K562 (cell line): ENCODE results near the gene IGDCC3. TPM values are rescaled to one million over a fixed set of nuclear protein-coding genes. Genes with fewer than 3 reads are reported as not detected.

Experiments used
- ATAC-seq: fragments of 200-7000 bp; cut with Tn5 transposase; 3 replicates; pipeline ENCODE4 v1.9.1; 2020; ENCODE audit warnings: moderate library complexity
- BruUV-seq: library from RNA; stranded (reverse); fragments of 400-500 nt; replicated peaks from 2 replicates; lab custom pipeline; 2021; lab: Mats Ljungman, UMichigan
- CTCF ChIA-PET: fragments of 300-600 bp; formaldehyde crosslinking; extraction: SDS; loops from one replicate; lab custom pipeline; 2021; ENCODE audit warnings: low intra/inter-chr PET ratio; lab: Yijun Ruan, JAX
- POLR2A ChIA-PET: fragments of 300-600, 350-650 bp; sonication (Branson Sonifier 250); formaldehyde crosslinking; extraction: SDS; loops from one replicate; lab custom pipeline; 2021; ENCODE audit warnings: antibody characterized with exemption, inconsistent platforms; lab: Yijun Ruan, JAX
- DNase-seq, 4 experiments: peaks; one replicate each; pipeline versions ENCODE4 v3.0.0 to v3.0.0-alpha.2; 2011 to 2018; ENCODE audit warnings: low spot score in 3 of 4, mixed read lengths in 3 of 4; ENCODE audit errors: extremely low read depth in 1 of 4
- FAIRE-seq: peaks from 2 replicates; lab custom pipeline; 2011; peaks lifted over from hg19 to GRCh38; lab: Jason Lieb, UNC
- H2AFZ ChIP-seq: 2 replicates; pipeline ENCODE4 v1.6.0; 2011; ENCODE audit warnings: low read depth, low read length, control low read depth, inconsistent platforms
- H3K27ac ChIP-seq: fragments of 200-600 bp; 3 replicates; pipeline ENCODE4 v1.8.0; 2011; ENCODE audit warnings: low read depth, mild to moderate bottlenecking, control low read depth, inconsistent platforms, low read length, moderate library complexity, mixed read lengths; ENCODE audit errors: extremely low read depth
- H3K27me3 ChIP-seq, 2 experiments: fragments of 300-600 bp in 1 of 2; 2 replicates in 1 of 2; 3 replicates in 1 of 2; pipeline versions ENCODE4 v1.6.0 to v1.8.0; 2011; ENCODE audit warnings: inconsistent platforms in 2 of 2, low read length in 2 of 2, mild to moderate bottlenecking in 1 of 2, mixed read lengths in 1 of 2, moderate library complexity in 1 of 2; ENCODE audit not compliant: control insufficient read depth in 2 of 2, insufficient read depth in 2 of 2
- H3K36me3 ChIP-seq: fragments of 300-600 bp; 3 replicates; pipeline ENCODE4 v1.8.0; 2011; ENCODE audit warnings: mild to moderate bottlenecking, low read length, inconsistent platforms; ENCODE audit not compliant: control insufficient read depth, insufficient read depth
- H3K4me1 ChIP-seq, 2 experiments: fragments of 200-600 bp in 1 of 2; replicated peaks in 1 of 2; 2 replicates in 1 of 2; 3 replicates in 1 of 2; pipeline versions ENCODE4 v1.5.1 to v1.8.0; 2011; ENCODE audit warnings: inconsistent platforms in 2 of 2, low read length in 2 of 2, mild to moderate bottlenecking in 1 of 2, mixed read lengths in 1 of 2, moderate library complexity in 1 of 2; ENCODE audit not compliant: control insufficient read depth in 2 of 2, insufficient read depth in 2 of 2
- H3K4me2 ChIP-seq: 2 replicates; pipeline ENCODE4 v1.6.1; 2011; ENCODE audit warnings: low read length, control low read depth, inconsistent platforms, mixed read lengths; ENCODE audit not compliant: insufficient read depth
- H3K4me3 ChIP-seq: fragments of 200-600 bp; sonication (generic), shearing (Covaris generic); 2 replicates; pipeline ENCODE4 v1.5.1; 2016; ENCODE audit warnings: control low read depth, inconsistent platforms
- H3K79me2 ChIP-seq: fragments of 200-600 bp; 3 replicates; pipeline ENCODE4 v1.8.0; 2011; ENCODE audit warnings: low read length, inconsistent platforms; ENCODE audit not compliant: control insufficient read depth, insufficient read depth
- H3K9ac ChIP-seq, 2 experiments: 2 replicates each; pipeline versions ENCODE4 v1.6.0 to v1.6.1; 2011; ENCODE audit warnings: low read depth in 2 of 2, low read length in 2 of 2, control low read depth in 1 of 2, inconsistent platforms in 1 of 2, mild to moderate bottlenecking in 1 of 2, mixed read lengths in 1 of 2; ENCODE audit not compliant: insufficient read depth in 1 of 2
- H3K9me1 ChIP-seq: one replicate; pipeline ENCODE4 v1.6.0; 2011; ENCODE audit warnings: inconsistent platforms, mild to moderate bottlenecking, low read length, moderate library complexity; ENCODE audit not compliant: control insufficient read depth, insufficient read depth
- H3K9me3 ChIP-seq: replicated peaks from 2 replicates; pipeline ENCODE4 v1.5.1; 2011; ENCODE audit warnings: low read depth, low read length, inconsistent platforms; ENCODE audit not compliant: control insufficient read depth, insufficient read depth
- H4K20me1 ChIP-seq: replicated peaks from 2 replicates; pipeline ENCODE4 v1.6.1; 2011; ENCODE audit warnings: low read length, inconsistent platforms, mixed read lengths; ENCODE audit not compliant: control insufficient read depth, insufficient read depth
- HNRNPLL ChIP-seq: fragments of 200-400 bp; formaldehyde crosslinking; IDR thresholded peaks from 2 replicates; pipeline ENCODE4 v1.6.1; 2017; ENCODE audit warnings: low read length, low read depth, mild to moderate bottlenecking; ENCODE audit not compliant: poor library complexity, severe bottlenecking
- JUNB ChIP-seq: fragments of 450-650 bp; formaldehyde crosslinking; conservative IDR thresholded peaks from 2 replicates; pipeline ENCODE4 v1.4.0; 2020; ENCODE audit warnings: mild to moderate bottlenecking
- WGBS: fragments of 100-300 bp; shearing (Covaris generic); methylation state at CpG from one replicate; pipeline ENCODE4 v1.1.6; 2016; ENCODE audit warnings: low coverage, mixed read lengths; ENCODE audit not compliant: insufficient coverage; ENCODE audit errors: missing lambda C conversion rate; 5-methylcytosine and 5-hydroxymethylcytosine counted together
- in situ Hi-C: fragments of 300-500 bp; cut with MboI; formaldehyde crosslinking; loops from 4 replicates; pipeline ENCODE4 v1.15.0; 2018; ENCODE audit warnings: inconsistent platforms, mixed read lengths
- intact Hi-C: fragments of 100-400 bp; cut with micrococcal nuclease; formaldehyde crosslinking; loops from 2 replicates; pipeline ENCODE4 v1.14.2; 2022
- polyA plus RNA-seq, 8 experiments: library from polyadenylated mRNA; depleted of rRNA in 4 of 8; stranded (reverse) in 5 of 8; unstranded in 3 of 8; fragments of >200 nt; fragmentation: Nextera tagmentation in 2 of 8; fragmentation: Illumina TruSeq in 1 of 8; extraction: Ambion mirVana in 2 of 8; extraction: Trizol in 1 of 8; gene quantifications; 2 replicates each; pipeline versions ENCODE4 v1.2.1 to v1.2.3, GENCODE V29; 2011 to 2014; ENCODE audit warnings: inconsistent platforms in 1 of 8, missing spikeins in 1 of 8
- total RNA-seq, 7 experiments: library from RNA; depleted of rRNA in 6 of 7; stranded (reverse); fragments of >200 nt in 6 of 7; fragmentation: Illumina TruSeq in 2 of 7; extraction: Trizol in 2 of 7; gene quantifications; 2 replicates each; pipeline versions ENCODE4 v1.2.1 to v1.2.3, GENCODE V29; 2011 to 2021; ENCODE audit warnings: low replicate concordance in 1 of 7
- TF ChIP-seq, protein P1 (sequence below): sonication (generic); formaldehyde crosslinking; IDR thresholded peaks from 2 replicates; pipeline ENCODE4 v1.8.1; 2023; ENCODE audit warnings: mild to moderate bottlenecking, missing genetic modification reagents
- TF ChIP-seq, protein P2 (sequence below), 2 experiments: IDR thresholded peaks; 2 replicates each; pipeline ENCODE4 v1.6.1; 2012; ENCODE audit warnings: improper control_type of control experiment in 2 of 2, low read depth in 2 of 2, low read length in 2 of 2, borderline replicate concordance in 1 of 2

The IGDCC3 gene
- total and polyA plus RNA-seq, 9 of the 15 experiments (the other 6 are each of a cell fraction or from before 2014, with no cell fraction given), result not detected

DNA sequence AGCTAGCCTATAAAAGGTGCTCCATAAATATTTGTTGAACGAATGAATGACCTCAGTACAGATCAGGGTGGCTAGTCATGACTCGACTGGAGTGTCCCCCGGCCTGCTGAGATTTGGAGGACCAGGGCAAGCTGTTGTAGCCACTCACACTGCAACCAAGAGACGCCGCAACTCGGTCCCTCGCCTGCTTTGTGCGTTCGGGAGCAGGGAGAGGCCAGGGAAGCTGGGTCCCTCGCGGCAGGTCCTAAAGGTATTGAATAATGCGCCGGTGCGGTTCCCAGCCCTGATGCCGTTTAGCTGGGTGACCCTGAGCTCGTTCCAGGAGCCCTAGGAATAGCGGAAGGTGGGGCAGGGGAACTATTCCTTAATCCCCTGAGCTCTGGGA lies 43.2 kb upstream of the IGDCC3 start:
- in situ Hi-C loops, result no loop called here
- ChIA-PET POLR2A (interaction anchor here (0.6 to 2.1 kb wide), 8 partner anchors 11 to 1089 kb away, joined by 3 to 6 read pairs (median 4); no protein-coding TSS in a partner anchor), CTCF (no interaction called here)
- H3K79me2 ChIP-seq, result no peaks in the 10 kb centered on the region
- TF ChIP-seq JUNB, result no peak
- TF ChIP-seq, protein P1, sequence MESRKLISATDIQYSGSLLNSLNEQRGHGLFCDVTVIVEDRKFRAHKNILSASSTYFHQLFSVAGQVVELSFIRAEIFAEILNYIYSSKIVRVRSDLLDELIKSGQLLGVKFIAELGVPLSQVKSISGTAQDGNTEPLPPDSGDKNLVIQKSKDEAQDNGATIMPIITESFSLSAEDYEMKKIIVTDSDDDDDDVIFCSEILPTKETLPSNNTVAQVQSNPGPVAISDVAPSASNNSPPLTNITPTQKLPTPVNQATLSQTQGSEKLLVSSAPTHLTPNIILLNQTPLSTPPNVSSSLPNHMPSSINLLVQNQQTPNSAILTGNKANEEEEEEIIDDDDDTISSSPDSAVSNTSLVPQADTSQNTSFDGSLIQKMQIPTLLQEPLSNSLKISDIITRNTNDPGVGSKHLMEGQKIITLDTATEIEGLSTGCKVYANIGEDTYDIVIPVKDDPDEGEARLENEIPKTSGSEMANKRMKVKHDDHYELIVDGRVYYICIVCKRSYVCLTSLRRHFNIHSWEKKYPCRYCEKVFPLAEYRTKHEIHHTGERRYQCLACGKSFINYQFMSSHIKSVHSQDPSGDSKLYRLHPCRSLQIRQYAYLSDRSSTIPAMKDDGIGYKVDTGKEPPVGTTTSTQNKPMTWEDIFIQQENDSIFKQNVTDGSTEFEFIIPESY, result peak; percentile 28; the same call in 1 of the 2 replicates
- no peak for TF ChIP-seq HNRNPLL
- TF ChIP-seq, protein P2, sequence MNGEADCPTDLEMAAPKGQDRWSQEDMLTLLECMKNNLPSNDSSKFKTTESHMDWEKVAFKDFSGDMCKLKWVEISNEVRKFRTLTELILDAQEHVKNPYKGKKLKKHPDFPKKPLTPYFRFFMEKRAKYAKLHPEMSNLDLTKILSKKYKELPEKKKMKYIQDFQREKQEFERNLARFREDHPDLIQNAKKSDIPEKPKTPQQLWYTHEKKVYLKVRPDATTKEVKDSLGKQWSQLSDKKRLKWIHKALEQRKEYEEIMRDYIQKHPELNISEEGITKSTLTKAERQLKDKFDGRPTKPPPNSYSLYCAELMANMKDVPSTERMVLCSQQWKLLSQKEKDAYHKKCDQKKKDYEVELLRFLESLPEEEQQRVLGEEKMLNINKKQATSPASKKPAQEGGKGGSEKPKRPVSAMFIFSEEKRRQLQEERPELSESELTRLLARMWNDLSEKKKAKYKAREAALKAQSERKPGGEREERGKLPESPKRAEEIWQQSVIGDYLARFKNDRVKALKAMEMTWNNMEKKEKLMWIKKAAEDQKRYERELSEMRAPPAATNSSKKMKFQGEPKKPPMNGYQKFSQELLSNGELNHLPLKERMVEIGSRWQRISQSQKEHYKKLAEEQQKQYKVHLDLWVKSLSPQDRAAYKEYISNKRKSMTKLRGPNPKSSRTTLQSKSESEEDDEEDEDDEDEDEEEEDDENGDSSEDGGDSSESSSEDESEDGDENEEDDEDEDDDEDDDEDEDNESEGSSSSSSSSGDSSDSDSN (IDR thresholded peaks at IDR 0.05; ENCODE audit: borderline replicate concordance in 1 of 2, low read depth in 2 of 2, low read length in 2 of 2), result no peak
- intact Hi-C loops, result no loop called here
- DNase-seq, result no peak
- 44% methylated on average over 17 of the region's 17 CpGs for WGBS
- H3K27ac ChIP-seq, result no peak overlapping the region
- H3K36me3 ChIP-seq, result no peaks in the 10 kb centered on the region
- H3K9ac ChIP-seq, result peak overlapping the region in 1 of 2 experiments; percentile 32; a peak in 2 of 4 replicates
- FAIRE-seq, result no peak
- peaks cover 21 to 30% of the 10 kb centered on the region in 2 experiments; a peak in 4 of 5 replicates for H3K4me1 ChIP-seq
- H3K9me1 ChIP-seq, result peaks cover 3% of the 10 kb centered on the region
- H3K27me3 ChIP-seq, result peaks cover 18 to 46% of the 10 kb centered on the region in 2 experiments; a peak in 3 of 5 replicates
- peak overlapping the region; percentile 21; the same call in 1 of the 2 replicates for H2AFZ ChIP-seq
- H3K4me2 ChIP-seq, result no peak overlapping the region
- no TSS peak for BruUV-seq
- H3K9me3 ChIP-seq, result no peaks in the 10 kb centered on the region
- ATAC-seq, result no peak
- peaks cover 9% of the 10 kb centered on the region; the same call in 1 of the 2 replicates for H4K20me1 ChIP-seq
- H3K4me3 ChIP-seq, result no peak overlapping the region
